Rectal smooth muscle tissue (tissue), 1 donor: ENCODE data around the gene OSBPL2.

Source experiments
- H3K27ac ChIP-seq: one replicate; pipeline ENCODE4 v1.7.0; 2013; ENCODE audit warnings: low read depth, low read length, inconsistent platforms
- H3K27me3 ChIP-seq: one replicate; pipeline ENCODE4 v1.7.0; 2013; ENCODE audit warnings: low read length; ENCODE audit not compliant: control insufficient read depth, insufficient read depth
- H3K36me3 ChIP-seq: one replicate; pipeline ENCODE4 v1.7.0; 2013; ENCODE audit warnings: low read length; ENCODE audit not compliant: control insufficient read depth, insufficient read depth
- H3K4me1 ChIP-seq: one replicate; pipeline ENCODE4 v1.7.0; 2013; ENCODE audit warnings: low read length; ENCODE audit not compliant: control insufficient read depth, insufficient read depth
- H3K4me3 ChIP-seq: one replicate; pipeline ENCODE4 v1.7.0; 2013; ENCODE audit warnings: low read length
- H3K9ac ChIP-seq: one replicate; pipeline ENCODE4 v1.7.0; 2013; ENCODE audit warnings: low read length

Gene OSBPL2

GRCh38 chr20:62235001-62235776, 3.1 kb upstream of the OSBPL2 start:
- Histone ChIP-seq H3K27ac (no peak overlapping the region), H3K4me1 (peaks cover 6% of the 10 kb centered on the region), H3K36me3 (no peaks in the 10 kb centered on the region), H3K9ac (no peak overlapping the region), H3K27me3 (peaks cover 4% of the 10 kb centered on the region), H3K4me3 (no peak overlapping the region)

- Histone ChIP-seq H3K27ac (no peak overlapping the region), H3K27me3 (peaks cover 4% of the 10 kb centered on the region), H3K4me3 (no peak overlapping the region), H3K36me3 (no peaks in the 10 kb centered on the region), H3K9ac (no peak overlapping the region), H3K4me1 (peaks cover 6% of the 10 kb centered on the region)
Measured at GRCh38 chr20:62235777-62236157, 2.6 kb upstream of the OSBPL2 start.

- Histone ChIP-seq H3K27me3 (peaks cover 4% of the 10 kb centered on the region), H3K36me3 (no peaks in the 10 kb centered on the region), H3K27ac (no peak overlapping the region), H3K4me1 (peaks cover 6% of the 10 kb centered on the region), H3K4me3 (no peak overlapping the region), H3K9ac (no peak overlapping the region)
Measured at GRCh38 chr20:62236200-62236599, 2.1 kb upstream of the OSBPL2 start.

- peaks cover 6% of the 10 kb centered on the region for H3K4me1 ChIP-seq
- peaks cover 4% of the 10 kb centered on the region for H3K27me3 ChIP-seq
- no peaks in the 10 kb centered on the region for H3K36me3 ChIP-seq
- H3K27ac ChIP-seq = no peak overlapping the region
- H3K9ac ChIP-seq = no peak overlapping the region
- no peak overlapping the region for H3K4me3 ChIP-seq
Measured at GRCh38 chr20:62236766-62237513, 1.4 kb upstream of the OSBPL2 start.

DNA sequence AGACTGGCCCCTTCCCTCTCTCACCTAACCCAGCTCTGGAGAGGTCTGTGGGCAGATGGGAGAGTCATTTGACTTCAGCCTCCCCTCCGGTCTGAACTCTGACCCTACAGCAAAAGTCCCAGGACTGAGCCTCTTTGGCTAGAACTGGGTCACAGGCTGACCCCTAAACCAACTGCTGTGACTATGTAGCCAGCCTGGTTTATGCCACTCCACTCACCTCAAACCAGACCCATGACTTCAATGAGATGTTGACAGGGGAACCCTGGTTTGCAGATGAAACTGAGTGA, 864 bp upstream of the OSBPL2 start:
- Histone ChIP-seq H3K4me1 (peaks cover 6% of the 10 kb centered on the region), H3K9ac (no peak overlapping the region), H3K27ac (no peak overlapping the region), H3K36me3 (no peaks in the 10 kb centered on the region), H3K4me3 (peak overlapping the region; percentile 76), H3K27me3 (peaks cover 2% of the 10 kb centered on the region)

- H3K36me3 ChIP-seq = no peaks in the 10 kb centered on the region
- H3K4me3 ChIP-seq = peak overlapping the region; percentile 74
- no peaks in the 10 kb centered on the region for H3K27me3 ChIP-seq
- peak overlapping the region; percentile 33 for H3K27ac ChIP-seq
- H3K4me1 ChIP-seq = peaks cover 6% of the 10 kb centered on the region
- H3K9ac ChIP-seq = peak overlapping the region; percentile 25
Measured at GRCh38 chr20:62238569-62239277, 402 bp downstream of the OSBPL2 start.

GRCh38 chr20:62239278-62239879, 1.1 kb downstream of the OSBPL2 start:
- Histone ChIP-seq H3K4me1 (peaks cover 6% of the 10 kb centered on the region), H3K36me3 (no peaks in the 10 kb centered on the region), H3K27me3 (no peaks in the 10 kb centered on the region), H3K9ac (peak overlapping the region; percentile 25), H3K27ac (no peak overlapping the region), H3K4me3 (peak overlapping the region; percentile 74)

DNA sequence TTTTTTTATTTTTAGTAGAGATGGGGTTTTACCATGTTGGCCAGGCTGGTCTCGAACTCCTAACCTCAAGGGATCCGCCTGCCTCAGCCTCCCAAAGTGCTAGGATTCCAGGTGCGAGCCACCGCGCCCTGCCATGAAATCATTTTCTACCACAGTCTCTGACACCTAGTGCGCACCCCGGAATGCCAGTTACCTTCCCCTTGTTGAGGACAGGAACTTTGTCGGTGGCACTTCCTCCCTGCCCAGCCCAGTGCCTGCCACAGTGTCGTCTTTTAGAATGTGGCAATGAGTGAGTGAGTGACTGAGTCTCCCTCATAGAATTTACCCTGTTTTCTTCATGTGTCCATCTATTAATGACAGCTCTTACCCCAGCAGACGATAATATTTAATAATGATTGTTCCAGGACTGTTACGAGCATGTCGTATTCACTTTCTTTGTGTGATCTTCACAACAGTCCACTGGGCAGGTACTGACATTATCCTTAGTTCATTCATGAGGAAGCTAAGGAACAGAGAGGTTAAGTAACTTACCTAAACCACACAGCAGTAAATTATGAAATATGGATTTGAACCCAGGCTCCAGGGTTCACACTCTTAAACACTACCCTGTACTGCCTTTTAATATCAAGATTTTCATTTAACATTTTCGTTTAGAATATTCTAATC, 1.8 kb downstream of the OSBPL2 start:
- peaks cover 6% of the 10 kb centered on the region for H3K4me1 ChIP-seq
- no peak overlapping the region for H3K9ac ChIP-seq
- H3K27ac ChIP-seq = no peak overlapping the region
- no peaks in the 10 kb centered on the region for H3K36me3 ChIP-seq
- H3K27me3 ChIP-seq = no peaks in the 10 kb centered on the region
- H3K4me3 ChIP-seq = no peak overlapping the region

GRCh38 chr20:62241506-62241905, 3.2 kb downstream of the OSBPL2 start:
- Histone ChIP-seq H3K36me3 (no peaks in the 10 kb centered on the region), H3K27ac (no peak overlapping the region), H3K27me3 (no peaks in the 10 kb centered on the region), H3K4me3 (no peak overlapping the region), H3K4me1 (peaks cover 6% of the 10 kb centered on the region), H3K9ac (no peak overlapping the region)

DNA sequence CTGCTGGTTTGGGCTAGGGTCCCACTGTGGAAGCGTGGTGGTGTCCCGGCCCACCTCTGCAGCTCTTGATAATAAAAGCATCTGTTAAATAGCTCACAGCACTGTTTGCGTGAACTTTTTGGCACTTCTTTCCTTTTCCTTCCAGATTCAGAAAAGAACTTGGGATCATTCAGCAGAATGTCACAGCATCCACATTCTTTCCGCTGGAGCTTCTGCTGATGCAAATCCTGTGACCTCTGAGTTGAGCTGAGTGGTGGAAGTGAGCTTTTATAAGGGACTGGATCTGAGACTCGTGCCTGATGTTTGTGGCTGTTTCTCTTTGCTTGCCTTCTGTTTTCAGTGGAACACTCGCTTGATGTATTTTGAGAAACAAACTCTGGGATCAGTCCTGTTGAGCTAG, 3.9 kb downstream of the OSBPL2 start:
- Histone ChIP-seq H3K36me3 (no peaks in the 10 kb centered on the region), H3K27ac (no peak overlapping the region), H3K9ac (no peak overlapping the region), H3K4me3 (no peak overlapping the region), H3K4me1 (peaks cover 6% of the 10 kb centered on the region), H3K27me3 (no peaks in the 10 kb centered on the region)

DNA sequence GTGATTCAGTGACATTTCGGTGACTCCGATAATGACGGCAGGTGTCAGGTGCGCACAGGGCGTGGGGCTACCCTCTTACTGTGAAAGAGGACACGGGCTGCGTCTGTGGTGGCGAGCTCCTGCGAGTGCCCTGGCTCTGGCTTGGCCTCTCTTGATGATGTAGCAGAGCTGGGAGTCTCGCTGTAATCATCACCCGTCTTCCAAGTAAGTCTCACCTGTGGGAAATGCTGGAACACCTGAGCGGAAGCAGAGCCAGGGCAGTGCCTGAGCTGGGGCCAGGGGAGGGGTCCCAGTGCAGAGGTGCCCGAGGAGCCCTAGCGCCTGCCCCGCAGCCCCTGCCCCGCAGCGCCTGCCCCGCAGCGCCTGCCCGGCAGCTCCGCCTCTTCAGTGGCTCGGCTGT, 4.8 kb downstream of the OSBPL2 start:
- no peak overlapping the region for H3K27ac ChIP-seq
- no peak overlapping the region for H3K4me3 ChIP-seq
- H3K27me3 ChIP-seq = no peaks in the 10 kb centered on the region
- H3K9ac ChIP-seq = no peak overlapping the region
- H3K4me1 ChIP-seq = peaks cover 4% of the 10 kb centered on the region
- H3K36me3 ChIP-seq = no peaks in the 10 kb centered on the region
